GM12878 (cell line): ENCODE measurements around the gene ZNF574. TPM values are rescaled to one million over a fixed set of nuclear protein-coding genes. Genes with fewer than 3 reads are reported as not detected.

Experiments used
- ATAC-seq: fragments of 200-7000 bp; cut with Tn5 transposase; 3 replicates; pipeline ENCODE4 v1.9.1; 2020; ENCODE audit warnings: mild to moderate bottlenecking, moderate library complexity
- BruUV-seq: library from RNA; stranded (reverse); fragments of 400-500 nt; replicated peaks from 2 replicates; lab custom pipeline; 2021; lab: Mats Ljungman, UMichigan
- CTCF ChIA-PET: fragments of 300-600 bp; sonication (Branson Sonifier 250); formaldehyde crosslinking; extraction: SDS; loops from one replicate; lab custom pipeline; 2021; ENCODE audit warnings: inconsistent platforms; lab: Yijun Ruan, JAX
- POLR2A ChIA-PET: fragments of 350-600 bp; formaldehyde crosslinking; extraction: SDS; loops from one replicate; lab custom pipeline; 2021; ENCODE audit warnings: inconsistent platforms; lab: Charles Lee
- RAD21 ChIA-PET: fragments of 300-600 bp; sonication (Branson Sonifier 250); formaldehyde crosslinking; loops from one replicate; lab custom pipeline; 2023; ENCODE audit warnings: antibody characterized with exemption; ENCODE audit not compliant: unreplicated experiment; lab: Charles Lee
- SMC1A ChIA-PET: fragments of 300-600 bp; sonication (Branson Sonifier 250); formaldehyde crosslinking; loops from one replicate; lab custom pipeline; 2023; ENCODE audit not compliant: unreplicated experiment, uncharacterized antibody; lab: Charles Lee
- DNase-seq: peaks from one replicate; pipeline ENCODE4 v3.0.0-alpha.2; 2011; ENCODE audit warnings: low read depth, low spot score
- FAIRE-seq: peaks from 3 replicates; lab custom pipeline; 2011; peaks lifted over from hg19 to GRCh38; lab: Jason Lieb, UNC
- H2AFZ ChIP-seq: 2 replicates; pipeline ENCODE4 v1.6.0; 2011; ENCODE audit warnings: low read depth, low read length, control low read depth; ENCODE audit not compliant: control insufficient read depth
- H3K27ac ChIP-seq: 2 replicates; pipeline ENCODE4 v1.5.1; 2011; ENCODE audit warnings: control low read depth; ENCODE audit not compliant: control insufficient read depth, insufficient read depth
- H3K27me3 ChIP-seq, 2 experiments: replicated peaks in 1 of 2; 2 replicates each; pipeline versions ENCODE4 v1.6.0 to v1.6.1; 2011; ENCODE audit warnings: low read length in 1 of 2; ENCODE audit not compliant: control insufficient read depth in 2 of 2, insufficient read depth in 2 of 2
- H3K36me3 ChIP-seq, 2 experiments: 2 replicates each; pipeline ENCODE4 v1.5.1; 2011; ENCODE audit warnings: low read length in 1 of 2; ENCODE audit not compliant: control insufficient read depth in 2 of 2, insufficient read depth in 2 of 2
- H3K4me1 ChIP-seq: 2 replicates; pipeline ENCODE4 v1.6.1; 2011; ENCODE audit warnings: mild to moderate bottlenecking, low read length, moderate library complexity, mixed read lengths; ENCODE audit not compliant: control insufficient read depth, insufficient read depth
- H3K4me2 ChIP-seq: 2 replicates; pipeline ENCODE4 v1.6.0; 2011; ENCODE audit warnings: control low read depth; ENCODE audit not compliant: control insufficient read depth, insufficient read depth
- H3K4me3 ChIP-seq: fragments of 200-600 bp; sonication (generic); 2 replicates; pipeline ENCODE4 v1.5.1; 2016
- H3K79me2 ChIP-seq: 2 replicates; pipeline ENCODE4 v1.6.0; 2011; ENCODE audit warnings: low read length; ENCODE audit not compliant: control insufficient read depth, insufficient read depth
- H3K9ac ChIP-seq: 2 replicates; pipeline ENCODE4 v1.8.0; 2011; ENCODE audit warnings: low read length, control low read depth, mixed read lengths; ENCODE audit not compliant: control insufficient read depth, insufficient read depth
- H3K9me3 ChIP-seq: replicated peaks from 3 replicates; pipeline ENCODE4 v1.5.1; 2011; ENCODE audit warnings: mild to moderate bottlenecking, low read length; ENCODE audit not compliant: control insufficient read depth, insufficient read depth
- H4K20me1 ChIP-seq: 2 replicates; pipeline ENCODE4 v1.6.0; 2011; ENCODE audit not compliant: control insufficient read depth, insufficient read depth
- MLLT1 ChIP-seq: fragments of 450-650 bp; IDR thresholded peaks from 2 replicates; pipeline ENCODE4 v1.6.1; 2016; ENCODE audit warnings: mild to moderate bottlenecking
- MTA3 ChIP-seq: IDR thresholded peaks from 2 replicates; pipeline ENCODE4 v1.6.1; 2012; ENCODE audit warnings: low read length, inconsistent platforms, borderline replicate concordance
- NRF1 ChIP-seq: conservative IDR thresholded peaks from 2 replicates; pipeline ENCODE4 v1.6.1; 2011; ENCODE audit warnings: mild to moderate bottlenecking, low read depth, low read length, improper control_type of control experiment
- SIN3A ChIP-seq: IDR thresholded peaks from 2 replicates; pipeline ENCODE4 v1.6.1; 2012; ENCODE audit warnings: low read depth, low read length, improper control_type of control experiment
- ZNF207 ChIP-seq: fragments of 450-650 bp; IDR thresholded peaks from 2 replicates; pipeline ENCODE4 v1.6.1; 2014; ENCODE audit warnings: antibody characterized with exemption, mild to moderate bottlenecking, borderline replicate concordance
- ZNF687 ChIP-seq: fragments of 450-650 bp; IDR thresholded peaks from 2 replicates; pipeline ENCODE4 v1.6.1; 2017; ENCODE audit warnings: mild to moderate bottlenecking, moderate library complexity
- WGBS: methylation state at CpG from one replicate; pipeline ENCODE4 v1.1.6; 2016; ENCODE audit warnings: low lambda C conversion rate; ENCODE audit not compliant: insufficient replicate concordance, insufficient coverage; ENCODE audit errors: missing lambda C conversion rate; 5-methylcytosine and 5-hydroxymethylcytosine counted together
- in situ Hi-C: fragments of 300-500 bp; cut with MboI; formaldehyde crosslinking; loops from 9 replicates; pipeline ENCODE4 v1.14.3; 2018; ENCODE audit warnings: mixed read lengths
- intact Hi-C: fragments of 100-400 bp; cut with micrococcal nuclease; formaldehyde crosslinking; loops from one replicate; pipeline ENCODE4 v1.14.2; 2022; ENCODE audit not compliant: unreplicated experiment
- polyA plus RNA-seq, 11 experiments: library from polyadenylated mRNA; depleted of rRNA in 4 of 11; unstranded in 6 of 11; stranded (reverse) in 5 of 11; fragments of >200 nt; fragmentation: Nextera tagmentation in 4 of 11; fragmentation: Illumina TruSeq in 1 of 11; extraction: Ambion mirVana in 4 of 11; extraction: Trizol in 1 of 11; gene quantifications; 1 replicate in 1 of 11; 2 replicates in 10 of 11; pipeline versions ENCODE4 v1.2.1 to v1.2.3, GENCODE V29; 2011 to 2016; ENCODE audit warnings: inconsistent platforms in 2 of 11, missing spikeins in 2 of 11, low read depth in 1 of 11
- total RNA-seq, 4 experiments: library from RNA; depleted of rRNA in 3 of 4; stranded (reverse); fragments of >200 nt in 3 of 4; fragmentation: Illumina TruSeq in 1 of 4; extraction: Trizol in 1 of 4; gene quantifications; 2 replicates each; pipeline versions ENCODE4 v1.2.1 to v1.2.3, GENCODE V29; 2013 to 2021
- TF ChIP-seq, protein P1 (sequence below): fragments of 450-650 bp; IDR thresholded peaks from 2 replicates; pipeline ENCODE4 v1.6.1; 2016; ENCODE audit warnings: mild to moderate bottlenecking

ZNF574 gene
- total and polyA plus RNA-seq, 10 of the 15 experiments (the other 5 are each of a cell fraction or from before 2014, with no cell fraction given): 0.32 to 25.6 (median 11.4) TPM

GRCh38 chr19:42048992-42049391 is 27.0 kb upstream of the ZNF574 start:
- TF ChIP-seq SIN3A (no peak), NRF1 (no peak), ZNF207 (no peak), MTA3 (no peak), ZNF687 (no peak), MLLT1 (no peak)
- TF ChIP-seq, protein P1, sequence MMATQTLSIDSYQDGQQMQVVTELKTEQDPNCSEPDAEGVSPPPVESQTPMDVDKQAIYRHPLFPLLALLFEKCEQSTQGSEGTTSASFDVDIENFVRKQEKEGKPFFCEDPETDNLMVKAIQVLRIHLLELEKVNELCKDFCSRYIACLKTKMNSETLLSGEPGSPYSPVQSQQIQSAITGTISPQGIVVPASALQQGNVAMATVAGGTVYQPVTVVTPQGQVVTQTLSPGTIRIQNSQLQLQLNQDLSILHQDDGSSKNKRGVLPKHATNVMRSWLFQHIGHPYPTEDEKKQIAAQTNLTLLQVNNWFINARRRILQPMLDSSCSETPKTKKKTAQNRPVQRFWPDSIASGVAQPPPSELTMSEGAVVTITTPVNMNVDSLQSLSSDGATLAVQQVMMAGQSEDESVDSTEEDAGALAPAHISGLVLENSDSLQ: no peak
- WGBS: 18% methylated on average over 4 of the region's 4 CpGs
- intact Hi-C loops: no loop called here
- ATAC-seq (no peak), DNase-seq (no peak), FAIRE-seq (no peak)
- BruUV-seq: no TSS peak
- Histone ChIP-seq H2AFZ (peak overlapping the region; percentile 13; the same call in 1 of the 2 replicates), H3K27me3 (no peaks in the 10 kb centered on the region), H3K4me1 (no peaks in the 10 kb centered on the region), H3K79me2 (no peaks in the 10 kb centered on the region), H3K36me3 (no peaks in the 10 kb centered on the region), H3K9me3 (no peaks in the 10 kb centered on the region), H3K27ac (no peak overlapping the region), H4K20me1 (no peaks in the 10 kb centered on the region), H3K4me2 (0 out of 2 replicates have a peak overlapping the region, but pooled peaks have one; percentile 28), H3K4me3 (no peak overlapping the region), H3K9ac (no peak overlapping the region)
- CTCF ChIA-PET: interaction anchor here (0.9 to 1.2 kb wide), 2 partner anchors 20 to 26 kb away, joined by 3 read pairs; no protein-coding TSS in a partner anchor
- RAD21 ChIA-PET: no interaction called here
- POLR2A ChIA-PET: no interaction called here
- in situ Hi-C loops: no loop called here
- SMC1A ChIA-PET: no interaction called here
